ENCODE results near the gene IL31RA.

DNA sequence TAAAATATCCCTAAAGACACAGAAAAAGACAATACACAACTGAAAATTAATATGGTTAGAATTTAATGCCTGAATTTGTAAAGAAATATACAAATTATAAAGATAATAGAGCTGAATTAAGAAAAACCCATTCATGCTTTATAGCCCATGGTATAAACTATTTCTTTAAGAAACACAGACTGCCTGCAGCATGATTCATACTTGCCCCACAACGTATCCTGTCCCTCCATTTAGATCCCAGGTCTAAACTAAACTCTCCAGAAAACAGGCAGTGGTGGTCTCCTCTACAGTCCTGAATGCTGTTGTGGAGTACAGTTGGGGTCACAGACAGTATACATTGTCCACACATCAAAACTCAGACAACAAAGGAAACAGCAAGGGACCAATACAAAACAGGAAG is 118.8 kb downstream of the IL31RA start:
- no peak for TF ChIP-seq POLR2AphosphoS5 (IDR thresholded peaks at IDR 0.05; ENCODE audit: low read depth, low read length)
- TF ChIP-seq POLR2A (IDR thresholded peaks at IDR 0.05; ENCODE audit: low read depth, low read length), result no peak
- no peak for TF ChIP-seq TAF1 (IDR thresholded peaks at IDR 0.05; ENCODE audit: borderline replicate concordance, low read depth, low read length)
